ENCODE measurements around the gene PCDHGA7. TPM values are rescaled to one million over a fixed set of nuclear protein-coding genes. Genes with fewer than 3 reads are reported as not detected.

The PCDHGA7 gene
- total and polyA plus RNA-seq, 4 donors, result 2.1 to 8.0 (median 6.4) TPM; not detected in 1

DNA sequence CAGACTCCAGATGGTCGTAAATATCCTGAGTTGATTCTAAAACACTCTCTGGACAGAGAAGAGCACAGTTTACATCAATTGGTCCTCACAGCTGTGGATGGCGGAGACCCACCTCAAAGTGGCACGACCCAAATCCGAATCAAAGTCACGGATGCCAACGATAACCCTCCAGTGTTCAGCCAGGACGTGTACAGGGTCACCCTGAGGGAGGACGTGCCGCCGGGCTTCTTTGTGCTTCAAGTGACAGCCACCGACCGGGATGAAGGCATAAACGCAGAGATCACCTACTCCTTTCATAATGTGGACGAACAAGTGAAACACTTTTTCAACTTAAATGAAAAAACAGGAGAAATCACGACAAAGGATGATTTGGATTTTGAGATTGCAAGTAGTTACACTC lies 21.9 kb upstream of the PCDHGA7 start:
- no peak overlapping the region for H3K27ac ChIP-seq (ENCODE audit: low read depth in 1 of 2, low read length in 2 of 2)
- H3K4me3 ChIP-seq (ENCODE audit: low read length in 2 of 2), result no peak overlapping the region
- no peaks in the 10 kb centered on the region for H3K4me1 ChIP-seq (ENCODE audit: control insufficient read depth in 1 of 2, insufficient read depth in 2 of 2, low read length in 2 of 2)
- DNase-seq (no peak), ATAC-seq (ENCODE audit: low FRiP score) (no peak)
- peaks cover 46% of the 10 kb centered on the region for H3K9me3 ChIP-seq (ENCODE audit: control insufficient read depth, low read length)
- H3K27me3 ChIP-seq (ENCODE audit: control insufficient read depth in 1 of 2, insufficient read depth in 2 of 2, low read length in 1 of 2), result no peaks in the 10 kb centered on the region
- WGBS, 2 donors, result 26 to 30% methylated on average over 15 of the region's 15 CpGs
- H3K36me3 ChIP-seq (ENCODE audit: control insufficient read depth in 1 of 2, insufficient read depth in 2 of 2, low read length in 1 of 2), result no peaks in the 10 kb centered on the region
- intact Hi-C loops (cut with DNase I), result no loop called here

DNA sequence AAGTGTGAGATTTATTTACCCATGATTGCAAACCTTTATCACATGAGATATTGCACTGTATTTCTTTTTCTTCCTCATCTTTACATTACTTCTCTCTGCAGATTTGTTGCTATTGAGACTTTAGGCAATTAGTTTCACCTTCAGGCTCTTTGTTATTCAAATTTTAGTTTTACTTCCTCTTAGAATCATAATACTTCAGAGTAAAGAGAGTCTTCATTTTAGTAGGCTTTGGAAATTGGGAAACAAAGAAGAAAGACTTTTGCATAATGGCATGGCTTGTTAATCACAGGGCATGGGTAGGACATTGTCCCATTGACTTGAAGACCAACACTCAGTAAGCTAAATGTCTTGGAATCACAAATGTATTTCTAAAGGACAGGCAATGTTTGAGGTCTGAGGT lies 19.8 kb upstream of the PCDHGA7 start:
- intact Hi-C loops (cut with DNase I), result no loop called here
- no peaks in the 10 kb centered on the region for H3K4me1 ChIP-seq (ENCODE audit: control insufficient read depth in 1 of 2, insufficient read depth in 2 of 2, low read length in 2 of 2)
- H3K27ac ChIP-seq (ENCODE audit: low read depth in 1 of 2, low read length in 2 of 2), result no peak overlapping the region
- no peaks in the 10 kb centered on the region for H3K27me3 ChIP-seq (ENCODE audit: control insufficient read depth in 1 of 2, insufficient read depth in 2 of 2, low read length in 1 of 2)
- DNase-seq (no peak), ATAC-seq (ENCODE audit: low FRiP score) (no peak)
- peaks cover 42% of the 10 kb centered on the region for H3K9me3 ChIP-seq (ENCODE audit: control insufficient read depth, low read length)
- H3K4me3 ChIP-seq (ENCODE audit: low read length in 2 of 2), result no peak overlapping the region
- no peaks in the 10 kb centered on the region for H3K36me3 ChIP-seq (ENCODE audit: control insufficient read depth in 1 of 2, insufficient read depth in 2 of 2, low read length in 1 of 2)

DNA sequence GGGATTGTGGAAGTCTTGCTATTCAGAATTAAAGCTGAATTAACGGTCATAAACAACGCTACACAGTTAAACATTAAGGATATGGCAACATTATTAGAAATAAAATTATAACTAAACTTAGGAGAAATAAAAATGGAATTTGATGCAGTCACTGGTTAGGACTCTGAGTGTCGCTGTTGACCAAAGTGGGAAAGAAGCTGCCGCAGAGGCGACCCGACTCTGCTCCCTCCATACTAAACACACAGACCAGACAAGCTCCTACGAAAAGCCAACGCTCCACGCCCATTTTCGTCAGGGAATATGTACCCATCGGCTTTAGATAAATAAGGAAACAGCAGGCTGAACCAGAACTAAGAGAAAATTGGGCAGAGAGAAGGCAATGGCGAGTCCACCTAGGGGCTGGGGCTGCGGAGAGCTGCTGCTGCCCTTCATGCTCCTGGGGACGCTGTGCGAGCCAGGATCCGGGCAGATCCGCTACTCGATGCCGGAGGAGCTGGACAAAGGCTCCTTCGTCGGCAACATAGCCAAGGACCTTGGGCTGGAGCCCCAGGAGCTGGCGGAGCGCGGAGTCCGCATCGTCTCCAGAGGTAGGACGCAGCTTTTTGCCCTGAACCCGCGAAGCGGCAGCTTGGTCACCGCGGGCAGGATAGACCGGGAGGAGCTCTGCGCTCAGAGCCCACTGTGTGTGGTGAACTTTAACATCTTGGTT lies 18.4 kb upstream of the PCDHGA7 start, which contains the start of gene PCDHGA5:
Gene PCDHGA5, plus strand, starts transcription at position 211 of the 709 bp plus-strand sequence. Its CDS starts 169 bp downstream, at position 380.
- H3K4me1 ChIP-seq (ENCODE audit: control insufficient read depth in 1 of 2, insufficient read depth in 2 of 2, low read length in 2 of 2), result no peaks in the 10 kb centered on the region

DNA sequence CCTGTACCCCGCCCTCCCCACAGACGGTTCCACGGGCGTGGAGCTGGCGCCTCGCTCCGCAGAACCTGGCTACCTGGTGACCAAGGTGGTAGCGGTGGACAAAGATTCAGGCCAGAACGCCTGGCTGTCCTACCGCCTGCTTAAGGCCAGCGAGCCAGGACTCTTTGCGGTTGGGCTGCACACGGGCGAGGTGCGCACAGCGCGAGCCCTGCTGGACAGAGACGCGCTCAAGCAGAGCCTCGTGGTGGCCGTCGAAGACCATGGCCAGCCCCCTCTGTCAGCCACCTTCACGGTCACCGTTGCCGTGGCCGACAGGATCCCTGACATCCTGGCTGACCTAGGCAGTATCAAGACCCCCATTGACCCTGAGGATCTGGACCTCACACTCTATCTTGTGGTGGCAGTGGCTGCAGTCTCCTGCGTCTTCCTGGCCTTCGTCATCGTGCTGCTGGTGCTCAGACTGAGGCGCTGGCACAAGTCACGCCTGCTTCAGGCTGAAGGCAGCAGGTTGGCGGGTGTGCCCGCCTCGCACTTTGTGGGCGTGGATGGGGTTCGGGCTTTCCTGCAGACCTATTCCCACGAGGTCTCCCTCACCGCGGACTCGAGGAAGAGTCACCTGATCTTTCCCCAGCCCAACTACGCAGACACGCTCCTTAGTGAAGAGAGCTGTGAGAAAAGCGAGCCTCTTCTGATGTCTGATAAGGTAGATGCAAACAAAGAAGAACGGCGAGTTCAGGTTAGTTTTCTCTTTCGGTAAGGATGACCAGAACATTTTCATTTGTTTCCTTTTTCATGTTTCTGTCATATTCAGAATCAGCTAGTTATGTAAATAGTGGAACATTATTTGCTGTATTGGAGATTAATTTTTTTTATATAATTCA lies 16.3 kb upstream of the PCDHGA7 start:
- ATAC-seq (ENCODE audit: low FRiP score), result no peak
- 29 to 30% methylated on average over 46 of the region's 46 CpGs for WGBS, 2 donors

More for the DNA sequence above, 18.4 kb upstream of the PCDHGA7 start, which contains the start of gene PCDHGA5:
- Histone ChIP-seq H3K27ac (ENCODE audit: low read depth in 1 of 2, low read length in 2 of 2) (no peak within 1 kb of the TSS), H3K36me3 (ENCODE audit: control insufficient read depth in 1 of 2, insufficient read depth in 2 of 2, low read length in 1 of 2) (no peaks in the 10 kb centered on the region), H3K27me3 (ENCODE audit: control insufficient read depth in 1 of 2, insufficient read depth in 2 of 2, low read length in 1 of 2) (no peaks in the 10 kb centered on the region), H3K4me3 (ENCODE audit: low read length in 2 of 2) (no peak within 1 kb of the TSS), H3K9me3 (ENCODE audit: control insufficient read depth, low read length) (peaks cover 39% of the 10 kb centered on the region)
- WGBS, 2 donors, result 11 to 15% methylated on average over 34 of the region's 34 CpGs
- intact Hi-C loops (cut with DNase I), result no loop called here
- DNase-seq (peak in 1 of 2 donors; percentile 55), ATAC-seq (ENCODE audit: low FRiP score) (no peak)

DNA sequence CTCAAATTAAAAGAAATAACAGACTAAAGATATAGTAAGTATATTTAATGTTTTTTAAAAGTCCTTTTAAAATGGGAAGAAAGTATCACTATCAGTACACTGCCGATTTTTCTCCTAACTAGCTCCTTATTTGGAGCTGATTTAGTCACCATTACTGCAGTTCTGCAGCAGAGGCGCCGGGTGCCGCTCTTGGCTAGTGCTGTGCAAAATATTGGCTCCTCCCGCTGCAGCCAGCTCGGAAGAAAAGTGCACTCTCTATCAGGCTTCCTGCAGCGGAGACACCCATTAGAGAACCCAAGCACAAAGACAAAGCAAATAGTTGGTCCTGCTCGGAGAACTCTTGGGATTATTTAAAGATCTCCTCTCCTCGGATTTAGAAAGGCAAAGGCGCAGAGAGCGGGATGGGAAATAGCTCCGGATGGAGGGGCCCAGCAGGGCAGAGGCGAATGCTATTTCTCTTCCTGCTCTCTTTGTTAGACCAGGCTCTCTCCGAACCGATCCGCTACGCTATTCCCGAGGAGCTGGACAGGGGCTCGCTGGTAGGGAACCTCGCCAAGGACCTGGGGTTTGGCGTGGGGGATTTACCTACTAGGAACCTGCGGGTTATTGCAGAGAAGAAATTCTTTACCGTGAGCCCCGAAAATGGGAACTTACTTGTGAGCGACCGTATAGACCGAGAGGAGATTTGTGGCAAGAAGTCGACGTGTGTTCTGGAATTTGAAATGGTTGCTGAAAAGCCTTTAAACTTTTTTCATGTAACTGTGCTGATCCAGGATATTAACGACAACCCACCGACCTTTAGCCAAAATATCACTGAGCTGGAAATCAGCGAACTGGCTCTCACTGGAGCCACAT lies 12.3 kb upstream of the PCDHGA7 start, which contains the start of gene PCDHGB3:
Gene PCDHGB3, plus strand, starts transcription at position 249 of the 855 bp plus-strand sequence. Its CDS starts 153 bp downstream, at position 402.
- no peak for DNase-seq
- Histone ChIP-seq H3K9me3 (ENCODE audit: control insufficient read depth, low read length) (peaks cover 45% of the 10 kb centered on the region), H3K36me3 (ENCODE audit: control insufficient read depth in 1 of 2, insufficient read depth in 2 of 2, low read length in 1 of 2) (no peaks in the 10 kb centered on the region), H3K27ac (ENCODE audit: low read depth in 1 of 2, low read length in 2 of 2) (no peak within 1 kb of the TSS), H3K4me3 (ENCODE audit: low read length in 2 of 2) (no peak within 1 kb of the TSS), H3K4me1 (ENCODE audit: control insufficient read depth in 1 of 2, insufficient read depth in 2 of 2, low read length in 2 of 2) (no peaks in the 10 kb centered on the region), H3K27me3 (ENCODE audit: control insufficient read depth in 1 of 2, insufficient read depth in 2 of 2, low read length in 1 of 2) (no peaks in the 10 kb centered on the region)
- 14 to 17% methylated on average over 32 of the region's 32 CpGs for WGBS, 2 donors
- intact Hi-C loops (cut with DNase I), result loop anchor here in 1 of 2 donors (5.0 kb wide), 1 partner anchor 52 kb away; the partner anchor contains the start of gene PCDHGA11
- ATAC-seq (ENCODE audit: low FRiP score), result no peak

More for the DNA sequence above, 16.3 kb upstream of the PCDHGA7 start:
- DNase-seq, result no peak
- Histone ChIP-seq H3K27ac (ENCODE audit: low read depth in 1 of 2, low read length in 2 of 2) (no peak overlapping the region), H3K4me1 (ENCODE audit: control insufficient read depth in 1 of 2, insufficient read depth in 2 of 2, low read length in 2 of 2) (no peaks in the 10 kb centered on the region), H3K27me3 (ENCODE audit: control insufficient read depth in 1 of 2, insufficient read depth in 2 of 2, low read length in 1 of 2) (no peaks in the 10 kb centered on the region), H3K9me3 (ENCODE audit: control insufficient read depth, low read length) (peaks cover 42% of the 10 kb centered on the region), H3K4me3 (ENCODE audit: low read length in 2 of 2) (no peak overlapping the region), H3K36me3 (ENCODE audit: control insufficient read depth in 1 of 2, insufficient read depth in 2 of 2, low read length in 1 of 2) (no peaks in the 10 kb centered on the region)
- intact Hi-C loops (cut with DNase I), result no loop called here

DNA sequence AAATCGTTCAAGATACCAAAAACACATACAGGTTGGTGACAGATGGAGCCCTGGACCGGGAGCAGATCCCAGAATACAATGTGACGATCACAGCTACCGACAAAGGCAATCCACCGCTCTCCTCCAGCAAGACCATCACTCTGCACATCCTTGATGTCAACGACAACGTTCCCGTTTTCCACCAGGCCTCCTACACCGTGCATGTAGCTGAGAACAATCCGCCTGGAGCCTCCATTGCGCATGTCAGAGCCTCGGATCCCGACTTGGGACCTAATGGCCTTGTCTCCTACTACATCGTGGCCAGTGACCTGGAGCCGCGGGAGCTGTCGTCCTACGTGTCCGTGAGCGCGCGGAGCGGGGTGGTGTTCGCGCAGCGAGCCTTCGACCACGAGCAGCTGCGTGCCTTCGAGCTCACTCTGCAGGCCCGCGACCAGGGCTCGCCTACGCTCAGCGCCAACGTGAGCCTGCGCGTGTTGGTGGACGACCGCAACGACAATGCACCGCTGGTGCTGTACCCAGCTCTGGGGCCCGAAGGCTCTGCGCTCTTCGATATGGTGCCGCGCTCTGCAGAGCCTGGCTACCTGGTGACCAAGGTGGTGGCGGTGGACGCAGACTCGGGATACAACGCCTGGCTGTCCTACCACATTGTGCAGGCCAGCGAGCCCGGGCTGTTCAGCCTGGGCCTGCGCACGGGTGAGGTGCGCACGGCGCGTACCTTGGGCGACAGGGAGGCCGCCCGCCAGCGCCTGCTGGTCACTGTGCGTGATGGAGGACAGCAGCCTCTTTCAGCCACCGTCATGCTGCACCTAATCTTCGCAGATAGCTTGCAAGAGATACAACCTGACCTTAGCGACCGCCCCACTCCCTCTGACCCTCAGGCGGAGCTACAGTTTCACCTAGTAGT lies 10.7 kb upstream of the PCDHGA7 start:
- DNase-seq (no peak), ATAC-seq (ENCODE audit: low FRiP score) (no peak)
- Histone ChIP-seq H3K36me3 (ENCODE audit: control insufficient read depth in 1 of 2, insufficient read depth in 2 of 2, low read length in 1 of 2) (no peaks in the 10 kb centered on the region), H3K4me1 (ENCODE audit: control insufficient read depth in 1 of 2, insufficient read depth in 2 of 2, low read length in 2 of 2) (no peaks in the 10 kb centered on the region), H3K9me3 (ENCODE audit: control insufficient read depth, low read length) (peaks cover 44% of the 10 kb centered on the region), H3K27me3 (ENCODE audit: control insufficient read depth in 1 of 2, insufficient read depth in 2 of 2, low read length in 1 of 2) (no peaks in the 10 kb centered on the region), H3K4me3 (ENCODE audit: low read length in 2 of 2) (no peak overlapping the region), H3K27ac (ENCODE audit: low read depth in 1 of 2, low read length in 2 of 2) (no peak overlapping the region)
- 23 to 28% methylated on average over 69 of the region's 69 CpGs for WGBS, 2 donors
- intact Hi-C loops (cut with DNase I), result loop anchor here in 1 of 2 donors (5.0 kb wide), 1 partner anchor 50 kb away; the partner anchor contains the start of gene PCDHGA11

DNA sequence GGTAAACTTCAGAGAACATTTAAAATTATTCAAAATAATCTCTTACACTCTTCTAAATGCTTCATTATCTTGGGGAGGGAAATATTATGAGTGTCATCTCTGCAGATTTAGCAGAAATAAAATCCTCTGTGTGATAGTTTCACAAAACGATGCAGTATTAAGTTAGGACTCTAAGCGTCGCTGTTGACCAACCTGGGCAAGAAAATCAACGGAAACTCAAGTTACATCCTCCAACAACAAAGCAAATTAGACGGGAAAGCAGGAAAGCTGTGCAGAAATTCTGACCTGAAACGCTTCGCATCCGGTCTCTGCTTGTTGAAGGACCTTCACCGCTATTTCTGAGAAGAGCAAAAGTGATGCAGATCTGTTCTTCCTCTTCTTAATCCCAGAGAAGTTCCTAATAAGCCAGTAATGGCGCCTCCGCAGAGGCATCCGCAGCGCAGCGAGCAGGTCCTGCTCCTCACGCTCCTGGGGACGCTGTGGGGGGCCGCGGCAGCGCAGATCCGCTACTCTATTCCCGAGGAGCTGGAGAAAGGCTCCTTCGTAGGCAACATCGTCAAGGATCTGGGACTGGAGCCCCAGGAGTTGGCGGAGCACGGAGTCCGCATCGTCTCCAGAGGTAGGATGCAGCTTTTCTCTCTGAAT lies 8.7 kb upstream of the PCDHGA7 start, which contains the start of gene PCDHGA6:
Gene PCDHGA6, plus strand, starts transcription at position 219 of the 645 bp plus-strand sequence. Its CDS starts 193 bp downstream, at position 412.
- intact Hi-C loops (cut with DNase I), result loop anchor here in 1 of 2 donors (5.0 kb wide), 1 partner anchor 49 kb away; the partner anchor contains the start of gene PCDHGA11
- WGBS, 2 donors, result 12 to 13% methylated on average over 27 of the region's 27 CpGs
- DNase-seq (peak in 1 of 2 donors; percentile 66), ATAC-seq (ENCODE audit: low FRiP score) (no peak)
- H3K27ac ChIP-seq (ENCODE audit: low read depth in 1 of 2, low read length in 2 of 2), result no peak within 1 kb of the TSS
- H3K4me1 ChIP-seq (ENCODE audit: control insufficient read depth in 1 of 2, insufficient read depth in 2 of 2, low read length in 2 of 2), result no peaks in the 10 kb centered on the region
- H3K36me3 ChIP-seq (ENCODE audit: control insufficient read depth in 1 of 2, insufficient read depth in 2 of 2, low read length in 1 of 2), result no peaks in the 10 kb centered on the region
- no peaks in the 10 kb centered on the region for H3K27me3 ChIP-seq (ENCODE audit: control insufficient read depth in 1 of 2, insufficient read depth in 2 of 2, low read length in 1 of 2)
- no peak within 1 kb of the TSS for H3K4me3 ChIP-seq (ENCODE audit: low read length in 2 of 2)
- H3K9me3 ChIP-seq (ENCODE audit: control insufficient read depth, low read length), result peaks cover 45% of the 10 kb centered on the region
